HG03097 (cell line): ENCODE measurements around the gene SLC38A7.
"Not testable (repeated sequence)": the region's sequence is repeated elsewhere in the genome, so short reads cannot be mapped to it uniquely, and the experiment has no call there.

Experiments
- ATAC-seq: cut with Tn5 transposase; IDR thresholded peaks from one replicate; pipeline ENCODE4 v1.9.1; 2021; ENCODE audit not compliant: unreplicated experiment, low FRiP score

The SLC38A7 gene

GRCh38 chr16:58684354-58685083, at the start of gene SLC38A7:
SLC38A7 (minus strand) TSS chr16:58684770; CDS start chr16:58680126, 4,644 bp downstream.
- ATAC-seq, result peak; percentile 88

DNA sequence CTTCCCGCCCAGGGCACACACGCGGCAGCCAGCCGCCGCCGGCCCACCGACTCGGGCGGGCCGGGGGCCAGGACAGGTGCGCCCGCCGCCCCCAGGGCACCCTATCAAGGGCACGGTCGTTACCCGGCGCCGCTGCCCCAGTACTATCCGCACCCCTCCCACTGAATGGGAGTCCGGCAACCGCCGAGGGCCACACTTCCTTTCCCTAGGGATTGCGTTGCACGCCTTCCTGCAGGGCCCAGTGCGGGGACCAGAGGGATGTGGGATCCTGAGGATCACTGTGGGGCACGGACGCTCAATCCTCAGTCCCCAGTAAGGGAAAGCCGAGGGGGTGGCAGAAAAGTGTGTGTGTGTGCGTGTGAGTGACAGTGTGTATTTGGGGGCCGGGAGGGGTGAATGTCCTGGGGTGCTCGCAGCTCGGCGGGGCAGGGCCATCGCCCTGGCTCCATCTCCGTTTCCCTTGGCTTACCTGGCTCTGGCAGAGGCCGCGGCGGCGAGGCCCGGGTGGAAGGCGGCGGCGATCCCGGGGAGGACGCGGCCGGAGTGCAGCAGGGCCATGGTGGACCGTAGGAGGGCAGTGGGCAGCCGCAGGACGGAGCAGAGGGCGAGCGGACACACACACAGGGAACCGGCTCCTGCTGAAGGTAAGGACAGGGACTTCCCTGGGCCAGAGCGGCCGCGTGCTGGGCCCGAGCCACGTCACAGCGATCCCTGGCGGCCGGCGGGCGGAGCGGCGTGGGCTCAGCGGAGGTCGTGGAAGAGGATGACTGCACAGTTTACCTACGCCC, 49.3 kb upstream of the SLC38A7 start, which contains the start of gene GOT2:
TSS of gene GOT2 (minus strand) at position 646 of the 788 bp plus-strand sequence. CDS start at position 558, 88 bp downstream.
- peak; percentile 97 for ATAC-seq

DNA sequence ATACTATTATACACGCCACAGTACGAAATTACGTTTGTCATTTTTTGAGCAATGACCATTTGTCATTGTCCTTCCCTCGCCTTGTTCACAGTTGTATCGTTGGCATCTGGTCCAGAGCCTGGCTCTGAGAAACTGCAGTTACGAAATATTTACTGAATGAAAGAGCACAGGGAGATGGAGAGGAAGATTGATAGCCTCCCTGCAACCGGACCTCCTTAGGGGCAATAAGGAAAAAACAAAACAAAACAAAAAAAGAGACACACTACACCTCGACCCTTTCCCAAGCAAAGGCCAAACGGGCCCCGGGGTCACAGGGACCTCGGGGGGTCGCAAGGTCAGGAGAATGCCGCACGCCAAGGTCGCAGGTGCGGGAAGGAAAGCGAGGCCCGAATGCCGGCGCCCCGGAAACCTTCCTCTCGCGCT, 48.7 kb upstream of the SLC38A7 start:
- no peak for ATAC-seq

GRCh38 chr16:58732545-58733247, 48.1 kb upstream of the SLC38A7 start:
- ATAC-seq, result peak; percentile 33

DNA sequence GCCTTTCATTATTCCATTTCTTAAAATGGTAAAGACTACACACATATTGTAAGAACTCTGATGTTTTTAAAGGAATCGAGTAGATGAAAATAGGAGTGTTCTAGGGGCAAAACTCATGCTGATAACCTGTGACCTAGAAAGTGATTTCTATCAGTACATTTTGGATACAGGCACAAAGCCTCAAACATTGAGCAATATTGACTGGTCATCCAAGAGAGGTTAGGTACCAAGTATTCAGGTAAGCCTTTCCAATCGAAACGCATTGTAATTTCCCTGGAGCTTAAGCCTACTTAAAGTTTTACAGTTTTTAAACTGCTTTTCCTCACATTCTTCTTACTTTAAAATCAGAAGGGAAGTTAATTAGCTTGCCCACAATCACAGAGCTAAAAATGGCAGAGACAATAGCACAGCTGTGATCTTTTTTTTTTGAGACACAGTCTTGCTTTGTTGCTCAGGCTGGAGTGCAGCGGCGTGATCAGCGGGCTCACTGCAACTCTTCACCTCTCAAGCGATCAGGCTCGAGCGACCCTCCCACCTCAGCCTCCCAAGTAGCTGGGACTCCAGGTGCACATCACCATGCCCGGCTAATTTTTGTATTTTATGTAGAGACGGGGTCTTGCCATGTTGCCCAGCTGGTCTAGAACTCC, 46.3 kb upstream of the SLC38A7 start:
- no peak for ATAC-seq

GRCh38 chr16:58727796-58728568, 43.4 kb upstream of the SLC38A7 start:
- no peak for ATAC-seq

DNA sequence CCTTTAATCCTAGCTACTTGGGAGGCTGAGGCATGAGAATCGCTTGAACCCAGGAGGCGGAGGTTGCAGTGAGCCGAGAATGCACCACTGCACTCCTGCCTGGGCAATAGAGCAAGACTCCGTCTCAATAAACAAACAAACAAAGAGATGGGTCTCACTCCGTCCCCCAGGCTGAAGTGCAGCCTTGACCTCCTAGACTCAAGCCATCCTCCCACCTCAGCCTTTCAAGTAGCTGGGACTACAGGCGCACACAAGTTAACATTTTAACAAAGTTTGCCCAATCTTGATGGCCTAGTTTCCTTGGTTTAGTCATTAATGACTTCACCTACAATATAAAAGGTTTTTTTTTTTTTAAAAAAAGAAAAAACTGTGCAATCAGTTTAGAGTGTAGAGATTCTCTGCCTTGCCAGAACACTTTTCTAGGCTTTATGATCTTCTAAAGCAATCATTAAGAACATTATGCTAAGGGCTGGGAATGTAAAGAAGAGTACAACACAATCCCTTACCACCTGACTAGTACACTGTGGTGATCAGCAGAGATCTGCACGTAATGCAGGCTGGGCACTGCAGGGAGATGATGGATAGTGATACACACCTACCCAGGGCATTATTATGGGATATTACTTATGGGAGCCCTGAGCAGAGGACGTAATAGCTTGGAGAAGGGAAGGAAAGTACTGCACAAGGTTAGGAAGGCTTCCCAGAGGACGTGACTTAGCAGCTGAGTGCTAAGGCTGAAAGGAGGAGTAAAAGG, 42.6 kb upstream of the SLC38A7 start:
- ATAC-seq, result no peak

- no peak for ATAC-seq
Measured at GRCh38 chr16:58723109-58723508, 38.5 kb upstream of the SLC38A7 start.

- ATAC-seq, result no peak
Measured at GRCh38 chr16:58717994-58718393, 33.4 kb upstream of the SLC38A7 start.

DNA sequence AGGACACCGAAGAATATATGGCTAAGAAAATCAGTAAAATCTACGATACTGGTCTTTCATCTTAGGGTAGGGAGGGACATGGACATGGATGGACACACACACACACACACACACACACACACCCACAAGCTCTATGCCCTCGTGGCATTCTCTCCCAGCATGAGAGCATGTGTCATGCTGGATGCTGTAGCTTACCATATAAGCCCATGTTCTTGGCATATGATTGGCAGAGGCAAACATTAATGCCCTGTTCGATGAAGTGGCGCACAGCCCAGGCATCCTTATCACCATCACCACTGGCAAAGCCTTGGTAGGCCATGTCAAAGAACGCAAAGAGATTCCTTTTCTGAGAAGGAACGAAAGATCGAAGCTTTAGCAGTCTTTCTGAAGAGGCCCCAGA, 31.9 kb upstream of the SLC38A7 start:
- ATAC-seq, result no peak

GRCh38 chr16:58713742-58714141, 29.2 kb upstream of the SLC38A7 start:
- no peak for ATAC-seq

DNA sequence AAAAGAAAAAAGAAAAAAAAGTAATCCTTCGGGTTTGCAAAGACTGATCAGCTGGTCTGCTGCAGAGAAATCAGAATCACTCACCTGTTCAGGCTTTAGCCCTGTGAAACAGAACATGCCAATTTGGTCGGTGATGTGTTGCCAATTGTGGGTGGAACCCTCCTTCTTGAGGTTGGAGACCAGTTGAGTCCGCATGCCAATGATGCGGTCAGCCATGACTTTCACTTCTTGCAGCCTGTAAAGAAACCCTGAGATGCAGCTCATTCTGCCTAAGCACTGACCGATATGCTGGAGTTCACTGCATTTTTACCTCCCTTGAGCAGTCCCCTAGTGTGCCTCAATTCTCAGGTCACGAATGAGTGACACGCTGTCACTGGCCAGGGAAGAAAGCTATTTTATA, 24.8 kb upstream of the SLC38A7 start:
- ATAC-seq, result no peak

DNA sequence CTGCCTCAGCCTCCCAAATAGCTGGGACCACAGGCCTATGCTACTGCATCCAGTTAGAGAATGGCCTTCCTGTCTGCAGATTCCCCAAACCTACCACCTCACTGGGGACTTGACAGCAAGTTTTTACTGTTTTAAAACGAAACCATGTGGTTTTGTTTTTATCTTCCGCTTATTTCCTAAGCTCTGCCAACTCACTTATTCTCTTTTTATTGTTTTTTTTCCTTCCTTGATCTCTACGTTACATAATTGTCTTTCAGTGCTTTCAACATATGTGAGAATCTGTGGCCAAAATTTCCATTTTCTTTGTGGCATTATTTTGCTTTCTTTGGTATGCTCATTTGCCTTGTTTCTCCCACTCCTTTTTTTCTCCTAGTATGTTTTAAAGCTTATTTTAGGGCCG, 14.6 kb upstream of the SLC38A7 start:
- no peak for ATAC-seq

- no peak for ATAC-seq
Measured at GRCh38 chr16:58695368-58695767, 10.8 kb upstream of the SLC38A7 start.

- no peak for ATAC-seq
Measured at GRCh38 chr16:58692450-58692849, 7.9 kb upstream of the SLC38A7 start.

DNA sequence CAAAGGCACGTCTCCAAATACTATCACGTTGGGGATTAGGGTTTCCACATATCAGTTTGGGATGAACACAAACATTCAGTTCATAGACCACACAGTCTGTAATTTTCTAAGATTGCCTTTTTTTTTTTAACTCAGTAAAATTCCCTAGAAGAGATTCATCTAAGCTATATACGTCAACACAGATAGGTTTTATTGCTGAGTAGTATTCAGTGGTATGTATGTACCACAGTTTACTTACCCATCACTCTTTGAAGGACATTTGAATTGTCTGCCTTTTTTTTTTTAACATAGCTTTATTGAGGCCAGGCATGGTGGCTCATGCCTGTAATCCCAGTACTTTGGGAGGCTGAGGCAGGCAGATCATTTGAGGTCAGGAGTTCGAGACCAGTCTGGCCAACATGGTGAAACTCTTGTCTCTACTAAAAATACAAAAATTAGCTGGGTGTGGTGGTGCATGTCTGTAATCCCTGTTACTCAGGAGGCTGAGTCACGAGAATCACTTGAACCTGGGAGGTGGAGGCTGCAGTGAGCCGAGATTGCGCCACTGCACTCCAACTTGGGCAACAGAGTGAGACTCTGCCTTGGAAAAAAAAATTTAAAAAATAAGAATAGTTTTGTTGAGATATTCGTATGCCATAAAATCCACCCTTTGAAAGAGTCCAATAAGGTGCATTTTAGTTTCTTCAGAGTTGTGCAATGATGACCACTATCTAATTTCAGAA, 2.6 kb upstream of the SLC38A7 start:
- ATAC-seq, result not testable (repeated sequence)

GRCh38 chr16:58685084-58685449, 497 bp upstream of the SLC38A7 start:
- ATAC-seq, result no peak

DNA sequence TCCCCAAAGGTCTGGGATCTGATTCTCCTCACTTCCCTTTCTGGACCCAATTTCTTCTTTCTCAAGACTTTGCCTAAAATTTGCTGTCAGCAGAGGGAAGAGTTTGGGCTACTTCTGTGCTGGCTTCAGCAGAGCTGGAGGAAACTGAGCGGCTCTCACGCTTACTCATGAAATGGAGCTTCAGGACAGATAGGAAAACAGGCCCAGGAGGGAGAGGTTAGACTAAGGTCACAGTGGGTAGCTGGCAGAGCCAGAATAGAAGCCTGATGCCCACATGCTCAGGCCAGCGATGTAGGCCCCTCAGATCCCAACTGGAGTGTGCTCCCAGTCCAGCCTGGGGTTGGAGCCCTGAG, 593 bp downstream of the SLC38A7 start:
- ATAC-seq, result no peak

GRCh38 chr16:58679763-58680162, 4.8 kb downstream of the SLC38A7 start:
- no peak for ATAC-seq
